ENCODE results near the gene ARHGEF16.

Gene ARHGEF16

DNA sequence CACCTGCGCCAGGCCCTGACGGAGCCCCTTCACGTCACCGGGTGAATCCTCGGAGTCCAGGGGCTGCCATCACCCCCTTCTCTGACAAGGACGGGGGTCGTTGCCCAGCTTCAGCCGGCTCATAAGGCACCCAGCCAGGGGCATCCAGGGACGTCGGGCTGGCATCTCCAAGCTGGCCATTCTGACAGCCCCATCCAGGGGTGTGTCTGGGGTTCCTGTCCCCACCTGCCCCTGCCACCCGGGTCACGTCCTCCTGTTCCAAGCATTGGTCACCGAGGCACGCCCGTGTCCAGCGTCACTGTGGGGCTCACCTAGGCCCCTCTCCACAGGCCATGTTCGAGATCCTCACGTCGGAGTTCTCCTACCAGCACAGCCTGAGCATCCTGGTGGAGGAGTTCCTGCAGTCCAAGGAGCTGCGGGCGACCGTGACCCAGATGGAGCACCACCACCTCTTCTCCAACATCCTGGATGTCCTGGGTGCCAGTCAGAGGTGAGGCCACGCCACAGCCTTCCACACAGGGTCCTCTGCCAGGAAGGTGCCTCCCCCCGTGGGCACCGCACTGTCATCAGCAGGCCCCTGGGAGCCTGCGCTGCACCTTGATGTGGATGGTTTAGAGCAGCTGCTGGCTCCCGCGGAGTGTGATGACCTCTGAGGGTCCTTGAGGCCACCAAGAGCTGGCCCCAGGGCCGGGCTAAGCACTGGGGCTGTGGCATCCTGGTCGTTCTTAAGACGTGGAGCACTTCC, 14.8 kb downstream of the ARHGEF16 start:
- Histone ChIP-seq H3K9me3 (no peaks in the 10 kb centered on the region), H3K27me3 (no peaks in the 10 kb centered on the region), H3K36me3 (no peaks in the 10 kb centered on the region), H3K4me1 (peaks cover 3% of the 10 kb centered on the region; the same call in 1 of the 2 replicates), H3K4me3 (ENCODE audit: low read depth, low read length) (no peak overlapping the region)
- peak; percentile 1 for DNase-seq
- no peak for TF ChIP-seq CTCF (IDR thresholded peaks at IDR 0.05; ENCODE audit: low read depth, low read length)

DNA sequence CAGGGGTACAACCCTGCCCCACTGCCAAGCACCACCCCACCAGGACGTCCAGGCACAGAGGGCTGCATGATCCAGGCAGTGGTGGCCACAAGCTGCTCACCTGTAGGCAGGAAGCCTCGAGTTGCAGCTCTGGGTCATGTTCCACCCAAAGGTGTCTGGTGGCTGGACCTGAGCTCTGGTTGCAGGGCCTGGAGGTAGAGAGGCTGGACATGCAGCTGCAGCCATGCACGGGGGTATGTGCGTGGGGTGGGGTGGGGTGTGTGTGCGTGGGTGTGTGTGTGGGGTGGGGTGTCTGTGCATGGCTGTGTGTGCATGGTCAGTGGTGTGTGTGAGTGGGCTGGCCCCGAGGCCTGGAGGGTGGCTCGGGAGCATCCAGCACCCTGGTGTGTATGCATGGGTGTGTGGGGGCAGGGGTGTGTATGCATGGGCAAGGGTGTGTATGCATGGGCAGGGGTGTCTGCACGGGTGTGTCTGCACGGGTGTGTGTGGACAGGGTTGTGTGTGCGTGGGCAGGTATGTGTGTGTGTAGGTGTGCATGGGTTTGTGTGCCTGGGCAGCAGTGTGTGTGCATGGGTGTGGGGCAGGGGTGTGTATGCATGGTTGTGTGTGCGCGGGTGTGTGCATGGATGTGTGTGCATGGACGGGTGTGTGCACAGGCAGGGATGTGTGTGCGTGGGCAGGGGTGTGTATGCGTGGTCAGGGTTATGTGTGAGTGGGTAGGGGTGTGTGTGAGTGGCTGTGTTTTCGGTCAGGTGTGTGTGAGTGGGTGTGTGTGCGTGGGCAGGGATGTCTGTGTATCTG, 15.6 kb downstream of the ARHGEF16 start:
- Histone ChIP-seq H3K4me3 (ENCODE audit: low read depth, low read length) (no peak overlapping the region), H3K27me3 (no peaks in the 10 kb centered on the region), H3K9me3 (no peaks in the 10 kb centered on the region), H3K36me3 (no peaks in the 10 kb centered on the region), H3K4me1 (peaks cover 3% of the 10 kb centered on the region; the same call in 1 of the 2 replicates)
- TF ChIP-seq CTCF (IDR thresholded peaks at IDR 0.05; ENCODE audit: low read depth, low read length) = no peak
- peak; percentile 1 for DNase-seq

GRCh38 chr1:3470650-3471355, 16.3 kb downstream of the ARHGEF16 start:
- no peaks in the 10 kb centered on the region for H3K36me3 ChIP-seq
- H3K9me3 ChIP-seq = no peaks in the 10 kb centered on the region
- H3K27me3 ChIP-seq = no peaks in the 10 kb centered on the region
- no peak for TF ChIP-seq CTCF (IDR thresholded peaks at IDR 0.05; ENCODE audit: low read depth, low read length)
- H3K4me1 ChIP-seq = peaks cover 3% of the 10 kb centered on the region; the same call in 1 of the 2 replicates
- H3K4me3 ChIP-seq (ENCODE audit: low read depth, low read length) = no peak overlapping the region
- peak; percentile 7 for DNase-seq

DNA sequence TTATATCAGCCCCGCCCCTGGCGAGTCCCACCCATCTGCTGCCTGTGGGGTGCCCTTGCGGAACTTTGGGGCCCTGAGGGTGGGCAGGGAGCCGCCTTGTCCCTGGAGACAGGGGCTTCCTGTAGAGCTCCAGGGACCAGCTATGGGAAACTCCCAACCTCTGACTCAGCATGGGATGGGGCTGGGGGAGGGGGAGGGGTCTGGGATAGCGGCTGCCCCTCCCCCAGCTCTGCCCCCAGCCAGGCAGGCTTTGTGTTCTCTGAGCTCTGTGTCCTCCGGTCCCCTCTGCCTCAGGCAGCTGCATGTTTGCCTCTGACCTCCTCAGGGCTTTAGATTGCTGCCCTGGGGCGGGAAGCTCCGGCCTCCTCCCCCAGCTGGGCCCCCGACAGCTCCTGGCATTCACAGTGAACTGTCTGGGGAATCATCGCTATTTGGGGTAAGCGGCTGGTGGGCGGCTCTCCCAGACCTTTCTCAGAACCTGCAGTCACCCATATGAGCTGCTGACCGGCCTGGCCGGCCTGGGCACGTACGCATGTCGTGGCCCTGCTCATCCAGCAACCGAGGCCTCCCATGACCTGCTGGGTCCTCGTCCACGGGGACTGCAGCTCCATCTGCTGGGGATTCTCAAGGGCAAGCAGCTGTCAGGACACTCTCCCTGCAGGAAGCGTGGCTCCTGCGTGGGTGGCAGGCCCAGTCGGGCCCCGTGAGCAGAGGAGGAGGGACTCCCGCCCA, 17.1 kb downstream of the ARHGEF16 start:
- H3K9me3 ChIP-seq = no peaks in the 10 kb centered on the region
- peak; percentile 36; the same call in 1 of the 2 replicates for TF ChIP-seq CTCF (IDR thresholded peaks at IDR 0.05; ENCODE audit: low read depth, low read length)
- no peak overlapping the region for H3K4me3 ChIP-seq (ENCODE audit: low read depth, low read length)
- DNase-seq = peak; percentile 58
- H3K4me1 ChIP-seq = peaks cover 3% of the 10 kb centered on the region; the same call in 1 of the 2 replicates
- no peaks in the 10 kb centered on the region for H3K27me3 ChIP-seq
- no peaks in the 10 kb centered on the region for H3K36me3 ChIP-seq

GRCh38 chr1:3472088-3472850, 17.8 kb downstream of the ARHGEF16 start:
- DNase-seq = no peak
- no peak for TF ChIP-seq CTCF (IDR thresholded peaks at IDR 0.05; ENCODE audit: low read depth, low read length)
- Histone ChIP-seq H3K9me3 (no peaks in the 10 kb centered on the region), H3K36me3 (no peaks in the 10 kb centered on the region), H3K27me3 (no peaks in the 10 kb centered on the region), H3K4me3 (ENCODE audit: low read depth, low read length) (no peak overlapping the region), H3K4me1 (peaks cover 3% of the 10 kb centered on the region; the same call in 1 of the 2 replicates)
